Effector memory CD8-positive, alpha-beta T cell (primary cell): ENCODE data around the gene INTS1.
A peak's percentile ranks its signal among the peaks of the same experiment; 100 is the strongest.

Experiments
- ATAC-seq: fragments of 150-1000 bp; cut with Tn5 transposase; replicated peaks from 2 replicates; pipeline ENCODE4 v1.10.0; 2021; ENCODE audit warnings: mild to moderate bottlenecking, moderate library complexity
- DNase-seq, 3 experiments: peaks; one replicate each; pipeline ENCODE4 v3.0.0; 2021
- H3K27ac Mint-ChIP-seq, 2 donors: one replicate each; pipeline ENCODE4 v1.8.0; 2022; ENCODE audit warnings: mild to moderate bottlenecking in 2 of 2, mixed read lengths in 2 of 2, moderate library complexity in 2 of 2
- H3K27me3 Mint-ChIP-seq, 2 donors: one replicate each; pipeline ENCODE4 v1.8.0; 2022; ENCODE audit warnings: mixed read lengths in 2 of 2
- H3K36me3 Mint-ChIP-seq: one replicate; pipeline ENCODE4 v1.8.0; 2022; ENCODE audit warnings: mild to moderate bottlenecking, moderate library complexity, mixed read lengths; ENCODE audit not compliant: insufficient read depth
- H3K4me1 Mint-ChIP-seq, 2 donors: one replicate each; pipeline ENCODE4 v1.8.0; 2022; ENCODE audit warnings: low read depth in 2 of 2, mixed read lengths in 2 of 2
- H3K4me3 Mint-ChIP-seq, 2 donors: one replicate each; pipeline ENCODE4 v1.8.0; 2022; ENCODE audit warnings: mild to moderate bottlenecking in 2 of 2, mixed read lengths in 2 of 2, moderate library complexity in 2 of 2
- H3K9me3 Mint-ChIP-seq, 2 donors: one replicate each; pipeline ENCODE4 v1.8.0; 2022; ENCODE audit warnings: mixed read lengths in 2 of 2

Gene INTS1

DNA sequence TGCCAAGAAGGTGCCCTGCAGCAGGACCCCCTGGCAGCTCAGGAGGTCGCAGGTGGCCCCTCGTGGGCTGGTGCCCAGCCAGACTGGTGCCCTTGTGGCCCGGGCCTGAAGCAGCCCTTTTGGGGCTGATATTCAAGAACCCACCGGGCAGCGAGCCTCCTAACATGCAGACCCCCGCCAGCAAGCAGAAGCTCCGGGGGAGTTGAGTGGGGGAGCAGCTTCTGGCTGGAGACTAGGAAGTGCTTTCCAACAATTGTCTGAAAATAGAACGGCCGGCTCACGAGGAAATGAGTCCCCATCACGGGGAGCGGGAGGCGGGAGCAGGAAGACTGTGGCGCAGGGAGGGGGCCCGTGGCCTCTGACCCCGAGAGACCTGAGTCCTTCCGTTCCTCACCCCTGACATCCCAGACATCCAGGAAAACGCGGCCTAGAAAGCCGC lies 9.5 kb upstream of the INTS1 start:
- Mint-ChIP-seq H3K27ac (no peak overlapping the region), H3K27me3 (peaks cover 8 to 29% of the 10 kb centered on the region in 2 donors), H3K4me3 (no peak overlapping the region), H3K4me1 (peaks cover 5 to 8% of the 10 kb centered on the region in 2 donors), H3K36me3 (no peaks in the 10 kb centered on the region), H3K9me3 (no peaks in the 10 kb centered on the region)
- ATAC-seq: no peak
- DNase-seq: no peak

DNA sequence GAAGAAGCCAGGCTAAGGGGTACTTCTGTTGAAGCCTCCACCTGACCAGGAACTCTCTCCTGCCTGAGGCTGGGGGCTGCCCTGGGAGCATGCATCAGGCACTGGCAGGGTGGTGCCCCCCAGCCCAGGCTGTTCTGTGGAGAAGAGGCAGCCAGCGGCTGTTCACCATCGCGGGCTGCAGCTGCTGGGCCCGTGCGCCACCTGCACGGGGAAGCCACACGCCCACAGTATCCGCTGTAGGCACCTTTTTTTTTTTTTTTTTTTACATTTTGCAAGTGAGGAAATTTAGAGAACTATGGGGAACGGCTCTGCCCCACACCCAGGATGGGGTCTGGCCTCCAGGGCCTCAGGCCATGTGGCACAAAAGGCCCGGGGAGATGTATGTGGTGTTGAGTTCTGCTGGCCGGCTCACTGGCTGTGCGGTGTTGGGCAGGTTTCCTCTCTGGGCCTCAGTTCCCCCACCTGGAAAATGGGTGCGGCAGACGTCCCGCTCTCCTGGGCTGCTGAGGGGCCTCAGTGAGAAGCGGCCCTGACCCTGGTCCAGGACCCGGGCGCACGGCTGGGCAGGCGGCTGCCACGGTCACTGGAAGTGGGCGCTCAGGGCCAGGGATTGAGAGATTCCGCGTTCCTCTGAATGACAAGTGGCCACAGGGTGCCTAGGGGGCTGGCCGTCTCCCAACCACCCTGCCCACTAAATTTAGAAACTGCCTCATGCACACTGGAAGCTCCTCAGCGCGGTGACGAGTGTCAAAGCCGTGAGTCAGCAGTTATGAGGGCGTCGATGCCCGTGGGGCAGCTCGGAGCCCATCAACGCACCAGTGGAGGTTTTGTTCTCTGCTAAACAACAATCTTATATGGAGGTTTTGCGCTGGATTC lies 8.8 kb upstream of the INTS1 start:
- ATAC-seq: peak; percentile 93
- H3K27ac Mint-ChIP-seq: no peak overlapping the region
- peaks cover 13 to 35% of the 10 kb centered on the region in 2 donors for H3K27me3 Mint-ChIP-seq
- H3K4me1 Mint-ChIP-seq: peaks cover 5 to 10% of the 10 kb centered on the region in 2 donors
- H3K36me3 Mint-ChIP-seq: no peaks in the 10 kb centered on the region
- peak in 1 of 3 experiments; percentile 30 for DNase-seq
- no peaks in the 10 kb centered on the region for H3K9me3 Mint-ChIP-seq
- peak overlapping the region in 1 of 2 donors; percentile 43 for H3K4me3 Mint-ChIP-seq

DNA sequence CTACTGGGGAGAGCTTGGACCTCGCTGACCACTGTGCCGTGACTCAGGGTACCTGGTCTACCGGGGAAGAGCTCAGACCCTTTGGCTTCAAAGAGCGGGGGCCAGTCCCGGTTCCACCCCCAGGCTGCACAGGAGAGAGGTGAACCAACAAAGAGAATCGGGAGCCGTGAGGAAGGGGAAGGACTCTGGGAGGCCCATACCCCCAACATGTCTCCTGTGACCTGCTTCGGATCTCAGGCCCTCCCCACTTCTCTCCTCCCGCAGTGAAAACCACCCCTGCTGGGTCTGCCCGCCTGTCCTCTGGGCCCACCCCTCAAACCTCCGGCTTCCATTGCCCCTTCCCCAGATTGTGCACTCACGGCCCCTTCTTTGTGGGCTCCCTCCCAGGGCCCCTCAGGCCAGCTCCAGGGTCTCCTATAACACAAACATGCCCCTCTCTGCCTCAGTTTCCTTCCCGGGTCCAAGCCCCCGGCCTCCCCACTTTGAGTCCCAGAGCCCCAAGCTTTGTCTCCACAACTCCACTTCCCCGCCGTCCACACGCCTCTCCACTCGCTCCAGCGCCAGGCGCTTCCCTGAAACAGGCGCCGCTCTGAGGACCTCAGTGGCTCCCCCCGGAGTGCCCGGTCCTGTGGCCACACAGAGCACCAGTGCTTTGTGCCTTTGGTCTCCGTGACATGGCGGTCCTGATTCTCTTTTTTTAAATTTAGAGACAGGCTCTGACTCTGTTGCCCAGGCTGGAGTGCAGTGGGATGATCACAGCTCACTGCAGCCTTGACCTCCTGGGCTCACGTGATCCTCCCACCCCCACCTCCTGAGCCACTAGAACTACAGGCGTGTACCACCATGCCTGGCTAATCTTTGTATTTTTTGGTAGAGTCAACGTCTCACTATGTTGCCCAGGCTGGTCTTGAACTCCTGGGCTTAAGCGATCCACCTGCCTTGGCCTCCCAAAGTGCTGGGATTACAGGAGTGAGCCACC lies 7.5 kb upstream of the INTS1 start:
- H3K9me3 Mint-ChIP-seq: no peaks in the 10 kb centered on the region
- H3K4me1 Mint-ChIP-seq: peaks cover 9 to 13% of the 10 kb centered on the region in 2 donors
- no peak for DNase-seq
- H3K4me3 Mint-ChIP-seq: no peak overlapping the region
- peaks cover 18 to 42% of the 10 kb centered on the region in 2 donors for H3K27me3 Mint-ChIP-seq
- no peak for ATAC-seq
- no peaks in the 10 kb centered on the region for H3K36me3 Mint-ChIP-seq
- H3K27ac Mint-ChIP-seq: peak overlapping the region in 1 of 2 donors; percentile 51

DNA sequence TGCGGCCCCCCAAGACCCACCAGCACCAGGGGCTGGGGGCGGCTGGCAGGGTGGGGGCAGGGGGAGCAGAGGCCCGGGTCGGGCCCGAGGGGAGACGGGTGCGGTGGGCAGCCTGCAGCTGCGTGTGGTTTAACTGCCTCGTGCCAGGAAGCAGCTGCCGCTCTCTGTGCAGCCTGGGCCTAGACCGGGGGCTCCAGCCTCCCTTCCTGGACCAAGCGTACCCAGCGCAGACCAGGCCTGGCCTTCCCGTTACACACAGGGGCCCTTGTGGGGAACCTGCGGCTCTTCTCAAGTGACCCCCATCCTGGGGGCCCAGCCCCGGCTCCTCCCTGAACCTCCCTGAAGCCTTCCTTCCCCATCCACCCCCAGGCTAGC lies 6.6 kb upstream of the INTS1 start:
- Mint-ChIP-seq H3K4me3 (no peak overlapping the region), H3K27ac (no peak overlapping the region), H3K27me3 (peaks cover 20 to 52% of the 10 kb centered on the region in 2 donors), H3K4me1 (peaks cover 11 to 15% of the 10 kb centered on the region in 2 donors), H3K36me3 (no peaks in the 10 kb centered on the region), H3K9me3 (no peaks in the 10 kb centered on the region)
- DNase-seq (no peak), ATAC-seq (no peak)

DNA sequence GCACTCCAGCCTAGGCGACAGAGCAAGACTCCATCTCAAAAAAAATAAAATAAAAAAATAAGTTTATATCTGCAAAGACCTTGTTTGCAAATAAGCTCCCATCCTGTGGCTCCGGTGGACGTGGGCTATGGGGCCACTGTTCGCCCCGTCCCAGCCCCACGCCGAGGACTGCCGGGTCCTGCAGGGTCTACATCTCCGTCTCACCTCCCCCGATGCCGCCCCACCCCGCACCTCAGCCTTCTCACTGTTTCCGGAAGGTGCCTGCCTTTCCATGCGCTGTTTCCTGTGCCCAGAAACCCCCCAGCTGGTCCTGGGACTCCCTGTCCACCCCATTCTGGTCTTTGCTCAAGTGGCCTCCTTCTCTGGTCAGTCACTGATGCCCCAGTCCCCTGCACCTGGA lies 5.0 kb upstream of the INTS1 start:
- no peak for DNase-seq
- H3K4me1 Mint-ChIP-seq: peaks cover 11 to 18% of the 10 kb centered on the region in 2 donors
- H3K9me3 Mint-ChIP-seq: no peaks in the 10 kb centered on the region
- peaks cover 20 to 56% of the 10 kb centered on the region in 2 donors for H3K27me3 Mint-ChIP-seq
- H3K36me3 Mint-ChIP-seq: peaks cover 5% of the 10 kb centered on the region
- H3K27ac Mint-ChIP-seq: no peak overlapping the region
- ATAC-seq: no peak
- H3K4me3 Mint-ChIP-seq: no peak overlapping the region

DNA sequence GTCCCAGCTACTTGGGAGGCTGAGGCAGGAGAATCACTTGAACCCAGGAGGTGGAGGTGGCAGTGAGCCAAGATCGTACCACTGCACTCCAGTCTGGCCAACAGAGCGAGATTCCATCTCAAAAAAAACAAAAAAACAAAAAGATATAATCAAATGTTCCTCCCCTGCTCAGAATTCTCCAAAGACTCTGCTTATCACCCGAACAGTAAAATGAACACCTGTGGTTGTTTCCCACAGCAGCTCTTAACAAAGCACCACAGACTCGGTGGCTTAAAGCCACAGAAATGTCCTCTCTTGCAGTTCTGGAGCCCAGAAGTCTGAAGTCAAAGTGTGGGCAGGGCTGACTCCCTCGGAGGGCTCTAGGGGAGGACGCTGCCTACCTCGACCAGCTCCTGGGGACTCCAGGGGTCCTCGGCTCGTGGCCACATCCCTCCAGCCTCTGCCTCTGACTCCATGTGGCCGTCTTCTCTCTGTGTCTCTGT lies 4.1 kb upstream of the INTS1 start:
- Mint-ChIP-seq H3K27me3 (peaks cover 20 to 56% of the 10 kb centered on the region in 2 donors), H3K4me1 (peaks cover 11 to 18% of the 10 kb centered on the region in 2 donors), H3K4me3 (no peak overlapping the region), H3K27ac (no peak overlapping the region), H3K36me3 (peaks cover 8% of the 10 kb centered on the region), H3K9me3 (no peaks in the 10 kb centered on the region)
- ATAC-seq (no peak), DNase-seq (no peak)

DNA sequence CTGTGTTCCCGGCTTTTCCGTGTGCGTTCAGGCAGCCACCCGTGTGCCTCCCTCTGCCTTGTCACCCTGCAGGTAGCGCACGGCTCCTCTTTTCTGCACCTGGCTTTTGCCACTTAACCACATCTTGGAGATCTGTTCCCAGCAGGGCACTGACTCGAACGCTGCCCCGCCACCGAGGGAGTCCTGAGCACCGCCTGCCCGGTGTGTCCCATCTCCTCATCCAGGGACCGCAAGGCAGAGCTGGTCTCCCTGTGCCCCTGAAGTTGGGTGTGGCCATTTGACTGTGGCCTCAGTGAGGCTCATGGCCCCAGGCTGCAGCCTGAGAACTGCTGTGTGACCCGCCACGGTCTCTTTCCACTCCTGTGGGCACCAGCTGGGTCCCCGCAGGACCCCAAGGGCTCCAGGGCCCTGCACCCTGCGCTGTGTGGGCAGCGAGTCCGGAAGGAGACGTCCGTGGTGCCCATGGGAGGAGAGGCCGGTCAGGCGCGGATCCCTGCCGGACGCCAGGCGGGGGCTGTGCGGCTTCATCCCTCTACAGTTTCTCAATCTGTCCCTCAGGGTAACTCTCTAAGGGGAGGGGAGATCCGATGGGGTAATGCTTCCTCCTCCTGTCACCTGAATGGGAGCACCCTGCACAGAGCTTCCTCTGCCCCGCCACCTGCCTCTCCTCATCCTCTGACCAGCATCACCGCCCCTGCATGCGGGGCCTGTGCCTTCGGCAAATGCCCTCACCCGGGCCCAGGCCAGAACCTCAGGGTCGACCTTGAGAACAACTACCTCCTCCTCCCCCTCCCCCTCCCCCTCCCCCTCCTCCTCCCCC lies 1.8 kb upstream of the INTS1 start:
- no peak for ATAC-seq
- Mint-ChIP-seq H3K4me1 (peaks cover 25 to 28% of the 10 kb centered on the region in 2 donors), H3K27ac (no peak overlapping the region)

DNA sequence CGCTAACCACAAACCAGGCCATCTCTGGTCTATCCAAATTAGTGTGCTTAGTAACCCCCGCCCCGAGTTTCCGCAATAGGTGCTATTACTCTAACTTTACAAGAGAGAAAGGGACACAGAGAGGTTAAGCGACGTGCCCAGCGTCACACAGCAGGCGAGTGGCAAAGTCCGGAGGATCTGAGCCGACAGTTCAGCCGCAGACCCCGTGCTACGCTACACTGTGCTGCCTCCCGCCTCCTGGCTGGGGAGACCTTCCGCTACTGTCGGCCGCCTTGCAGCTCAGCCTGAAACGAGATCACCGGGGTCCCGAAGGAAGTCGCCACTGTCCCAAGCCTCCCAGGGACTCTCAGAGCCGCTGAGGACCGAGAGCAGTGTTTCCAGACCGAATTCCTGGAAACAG lies 799 bp downstream of the INTS1 start:
- Mint-ChIP-seq H3K27ac (peak overlapping the region in 1 of 2 donors; percentile 77), H3K4me1 (peaks cover 32 to 33% of the 10 kb centered on the region in 2 donors), H3K4me3 (peak overlapping the region; percentile 86 to 87), H3K27me3 (peaks cover 9 to 24% of the 10 kb centered on the region in 2 donors), H3K9me3 (no peaks in the 10 kb centered on the region), H3K36me3 (peaks cover 24% of the 10 kb centered on the region)
- ATAC-seq: no peak
- DNase-seq: no peak

More for the DNA sequence above, 1.8 kb upstream of the INTS1 start:
- H3K9me3 Mint-ChIP-seq: no peaks in the 10 kb centered on the region
- H3K36me3 Mint-ChIP-seq: peaks cover 16% of the 10 kb centered on the region
- H3K4me3 Mint-ChIP-seq: peak overlapping the region; percentile 86 to 87
- DNase-seq: no peak
- peaks cover 13 to 43% of the 10 kb centered on the region in 2 donors for H3K27me3 Mint-ChIP-seq

DNA sequence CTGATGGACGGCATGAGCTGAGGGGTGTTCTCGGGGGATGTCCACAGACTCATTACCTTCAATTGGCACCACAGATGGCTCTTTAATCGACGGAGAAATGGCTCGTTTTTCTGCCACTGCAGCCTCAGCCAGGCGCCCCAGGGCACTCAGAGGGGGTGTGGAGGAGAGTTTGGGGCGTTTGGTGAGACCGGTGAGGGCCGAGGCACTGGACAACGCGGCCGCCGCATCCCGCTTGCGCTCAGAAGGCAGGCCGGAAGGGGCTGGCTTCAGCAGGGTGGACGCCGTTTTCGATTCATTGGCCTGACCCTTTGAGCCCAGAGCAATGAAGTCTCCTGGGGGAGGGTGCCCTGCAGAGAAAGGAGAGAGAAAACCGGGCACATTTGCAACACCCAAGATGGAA lies 1.3 kb downstream of the INTS1 start:
- Mint-ChIP-seq H3K36me3 (peaks cover 29% of the 10 kb centered on the region), H3K4me3 (peak overlapping the region; percentile 86 to 87), H3K4me1 (peaks cover 32 to 33% of the 10 kb centered on the region in 2 donors), H3K27ac (peak overlapping the region in 1 of 2 donors; percentile 77), H3K9me3 (no peaks in the 10 kb centered on the region), H3K27me3 (peaks cover 7 to 20% of the 10 kb centered on the region in 2 donors)
- no peak for DNase-seq
- ATAC-seq: no peak

DNA sequence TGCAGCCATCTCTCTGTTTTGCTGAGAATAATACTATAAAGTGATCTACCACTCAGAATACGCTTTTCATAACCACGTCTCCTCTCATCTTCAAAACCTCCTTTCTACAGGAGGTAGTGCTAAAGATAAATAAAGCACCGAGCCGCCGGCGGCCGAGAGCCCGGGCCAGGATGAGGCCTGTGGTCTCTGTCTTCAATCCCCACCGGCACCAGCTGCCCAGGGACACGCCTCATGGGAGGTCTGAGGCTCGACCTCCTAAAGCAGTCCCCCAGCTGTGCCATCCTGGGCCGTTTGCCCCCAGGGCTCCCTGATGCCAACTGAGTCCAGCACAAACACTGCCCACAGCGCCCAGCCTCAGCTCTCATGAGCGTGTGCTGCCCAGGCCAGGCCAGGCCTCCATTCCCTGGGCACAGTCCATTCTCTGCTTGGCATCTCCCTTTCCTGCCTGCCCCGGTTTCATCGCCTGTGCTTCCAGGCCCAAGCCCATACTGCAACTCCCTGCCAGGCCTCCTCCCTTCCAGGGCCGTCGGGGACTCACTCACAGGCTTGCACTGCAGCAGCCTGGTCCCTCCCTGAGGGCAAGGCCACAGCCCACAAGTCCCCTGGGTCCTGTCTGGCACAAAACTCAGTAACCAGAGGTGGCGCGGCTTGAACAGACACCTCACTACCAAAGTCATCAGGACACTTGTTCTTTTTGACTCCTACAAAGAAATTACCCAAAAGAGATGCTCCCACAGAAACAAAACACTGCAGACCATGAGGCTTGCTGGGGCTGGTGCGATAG lies 2.5 kb downstream of the INTS1 start:
- Mint-ChIP-seq H3K4me1 (peaks cover 28 to 29% of the 10 kb centered on the region in 2 donors), H3K4me3 (peak overlapping the region; percentile 86 to 87), H3K27me3 (peaks cover 1 to 13% of the 10 kb centered on the region in 2 donors), H3K9me3 (no peaks in the 10 kb centered on the region), H3K27ac (peak overlapping the region in 1 of 2 donors; percentile 77), H3K36me3 (peaks cover 38% of the 10 kb centered on the region)
- ATAC-seq: no peak
- DNase-seq: no peak

DNA sequence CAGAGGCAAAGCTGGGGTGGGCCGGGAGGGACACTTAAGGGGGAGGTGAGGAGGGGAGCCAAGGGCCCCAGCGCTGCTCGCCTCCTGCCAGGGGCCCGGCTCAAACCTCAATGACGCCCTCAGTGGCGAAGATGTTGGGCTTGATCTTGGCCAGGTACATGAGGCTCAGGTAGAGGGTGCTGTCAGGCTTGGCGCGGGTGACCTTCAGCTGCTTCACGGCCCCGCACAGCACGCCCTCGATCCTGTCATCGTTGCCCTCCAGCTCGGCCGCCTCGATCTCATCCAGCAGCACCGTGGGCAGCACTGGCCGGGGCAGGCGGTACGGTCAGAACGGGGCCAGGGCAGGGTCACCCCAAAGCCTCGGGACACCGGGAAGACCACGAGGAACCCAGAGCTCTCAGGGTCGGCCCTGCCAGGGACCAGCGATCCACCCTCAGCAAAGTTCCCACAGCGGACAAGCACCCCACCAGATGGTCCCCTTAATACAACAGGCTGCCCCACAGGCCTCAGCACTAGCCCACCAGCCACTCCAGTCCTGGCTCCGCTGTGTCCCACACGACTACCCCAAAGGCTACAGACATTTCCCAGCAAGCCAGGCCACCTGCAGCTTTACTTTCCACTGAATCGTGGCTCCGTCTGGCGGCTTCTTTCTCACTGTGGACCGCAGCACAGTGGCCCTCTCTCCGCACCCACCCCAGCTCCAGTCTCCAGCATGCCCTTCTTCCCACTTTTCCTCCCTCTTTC lies 4.0 kb downstream of the INTS1 start:
- ATAC-seq: no peak
- Mint-ChIP-seq H3K4me1 (peaks cover 26% of the 10 kb centered on the region in 2 donors), H3K4me3 (no peak overlapping the region), H3K27ac (no peak overlapping the region), H3K9me3 (no peaks in the 10 kb centered on the region), H3K36me3 (peaks cover 42% of the 10 kb centered on the region), H3K27me3 (no peaks in the 10 kb centered on the region)
- no peak for DNase-seq
